ENCODE results near the gene PRSS8.

PRSS8 gene

GRCh38 chr16:31099860-31100638 is 35.5 kb downstream of the PRSS8 start:
- no peak for DNase-seq

GRCh38 chr16:31094424-31095120 is 41.0 kb downstream of the PRSS8 start, which contains the start of gene VKORC1:
TSS of gene VKORC1 (minus strand) at chr16:31094797. CDS start at chr16:31094729, 68 bp downstream.
- peak; percentile 96 for DNase-seq

- no peak for DNase-seq
These were observed 41.5 kb downstream of the PRSS8 start for GRCh38 chr16:31094088-31094423.

DNA sequence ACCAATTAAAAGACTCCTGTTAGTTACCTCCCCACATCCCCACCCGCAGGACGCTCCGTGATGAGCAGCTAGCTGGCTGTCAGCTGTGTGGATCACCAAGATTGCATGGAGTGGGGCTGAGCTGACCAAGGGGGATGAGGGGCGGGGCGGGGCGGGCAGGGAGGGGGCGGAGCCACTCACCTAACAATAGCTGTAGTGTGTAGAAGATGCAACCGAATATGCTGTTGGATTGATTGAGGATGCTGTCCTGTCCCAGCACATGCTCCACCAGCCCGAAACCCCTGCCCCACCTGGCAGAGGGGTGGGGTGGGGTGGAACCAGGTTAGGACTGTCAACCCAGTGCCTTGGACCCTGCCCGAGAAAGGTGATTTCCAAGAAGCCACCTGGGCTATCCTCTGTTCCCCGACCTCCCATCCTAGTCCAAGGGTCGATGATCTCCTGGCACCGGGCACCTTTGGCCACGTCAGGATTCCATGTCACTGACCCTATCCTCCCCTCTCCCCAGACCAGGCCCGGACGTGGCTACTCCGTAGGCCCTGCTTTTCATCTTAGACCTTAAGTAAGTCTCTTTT is 42.3 kb downstream of the PRSS8 start:
- no peak for DNase-seq

GRCh38 chr16:31092330-31092729 is 43.2 kb downstream of the PRSS8 start:
- DNase-seq = no peak

DNA sequence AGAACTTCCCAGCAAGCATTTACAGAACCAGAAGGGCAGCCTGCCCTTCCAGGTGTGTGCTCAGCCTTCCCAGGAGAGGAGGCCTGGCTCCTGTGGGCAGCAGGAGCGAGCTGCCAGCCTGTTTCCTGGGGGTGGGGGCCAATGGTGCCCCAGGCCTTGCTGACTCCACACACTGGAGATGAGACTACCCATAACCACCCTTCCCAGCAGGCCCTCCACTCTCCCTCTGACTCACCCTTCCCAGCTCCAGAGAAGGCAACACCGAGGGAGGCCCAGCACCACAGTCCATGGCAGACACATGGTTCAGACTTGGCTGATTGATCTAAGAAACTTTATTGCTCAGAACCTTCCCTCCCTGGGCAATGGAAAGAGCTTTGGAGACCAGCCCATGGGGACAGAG is 45.0 kb downstream of the PRSS8 start:
- DNase-seq = no peak

- DNase-seq = no peak
These were observed 46.3 kb downstream of the PRSS8 start for GRCh38 chr16:31089199-31089598.

DNA sequence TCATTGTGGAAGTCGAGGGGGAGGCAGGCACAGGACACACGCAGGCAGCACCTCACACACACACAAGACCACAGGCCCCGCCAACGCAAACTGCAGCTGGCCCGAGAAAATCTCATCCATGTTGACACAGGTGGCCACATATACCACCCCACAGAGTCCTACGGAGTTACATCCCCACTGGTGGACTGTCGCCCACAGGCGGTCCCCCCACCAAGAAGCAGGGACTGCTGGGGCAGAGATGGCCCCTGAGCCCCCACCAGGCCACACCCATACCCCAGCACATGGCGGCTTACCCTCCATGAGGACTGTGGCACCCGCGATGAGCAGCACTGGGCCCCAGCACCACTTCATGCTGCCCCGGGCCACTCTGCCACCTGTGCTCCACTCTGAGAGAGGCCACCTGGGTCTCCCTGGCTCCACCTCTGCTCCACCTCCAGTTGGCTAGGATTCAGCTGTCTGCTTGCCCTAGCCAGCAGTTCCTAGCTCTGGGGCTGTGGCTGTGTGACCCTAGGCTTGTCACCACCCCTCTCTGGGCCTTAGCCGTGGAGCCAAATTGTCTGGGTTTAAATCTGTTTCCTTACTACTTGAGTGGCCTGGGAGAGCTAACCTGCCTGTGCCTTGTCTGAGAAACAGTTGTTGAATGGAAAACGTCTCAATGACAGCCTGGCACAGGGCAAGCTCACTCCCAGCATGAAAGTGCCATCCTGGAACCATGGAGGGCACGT is 46.9 kb downstream of the PRSS8 start, which contains the start of gene PRSS53:
Gene PRSS53, minus strand, starts transcription at position 485 of the 725 bp plus-strand sequence. Its CDS starts 134 bp downstream, at position 351.
- DNase-seq = no peak

GRCh38 chr16:31087971-31088370 is 47.6 kb downstream of the PRSS8 start:
- DNase-seq = no peak

- DNase-seq = no peak
These were observed 48.0 kb downstream of the PRSS8 start for GRCh38 chr16:31087481-31087880.

GRCh38 chr16:31086629-31086906 is 49.0 kb downstream of the PRSS8 start:
- no peak for DNase-seq

GRCh38 chr16:31085873-31086628 is 49.5 kb downstream of the PRSS8 start:
- DNase-seq = no peak

DNA sequence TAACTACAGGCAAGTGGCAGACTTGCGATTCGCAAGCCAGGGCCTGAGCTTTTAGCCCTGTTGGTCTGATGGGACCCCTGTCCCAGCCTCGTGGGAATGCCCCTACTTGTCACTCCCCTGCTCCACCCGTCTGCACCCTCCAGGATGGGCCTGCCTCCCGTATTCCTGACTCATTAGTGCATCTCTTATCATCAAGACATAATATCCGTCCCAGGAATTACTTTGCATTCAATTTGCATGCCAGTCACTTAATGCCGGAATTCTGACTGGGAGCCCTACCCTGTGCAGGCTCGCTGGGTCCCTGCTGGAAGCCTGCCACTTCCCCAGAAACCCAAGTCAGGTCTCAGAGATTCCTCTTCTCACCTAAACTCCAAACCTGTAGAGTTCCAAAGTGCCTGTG is 50.1 kb downstream of the PRSS8 start:
- DNase-seq = no peak

GRCh38 chr16:31084584-31085302 is 50.8 kb downstream of the PRSS8 start:
- DNase-seq = no peak

DNA sequence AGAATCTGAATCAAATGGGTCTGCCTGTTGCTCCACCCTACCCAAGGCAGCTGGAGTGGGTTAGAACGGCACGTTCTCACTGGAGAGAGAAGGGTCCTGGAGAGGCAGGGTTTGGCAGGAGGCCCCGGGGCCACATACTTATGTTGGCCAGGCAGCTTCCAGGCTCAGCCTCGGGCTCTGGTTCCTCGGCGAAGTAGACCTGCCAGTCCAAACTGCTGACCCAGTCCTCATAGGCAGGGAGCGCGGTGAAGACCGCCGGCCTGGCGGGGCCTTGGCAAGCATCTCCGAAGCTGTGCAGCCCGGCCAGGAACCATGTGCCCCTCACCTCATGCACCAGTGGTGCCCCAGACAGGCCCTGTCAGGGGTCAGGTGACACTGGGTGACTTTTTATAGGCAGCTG is 51.5 kb downstream of the PRSS8 start:
- no peak for DNase-seq

DNA sequence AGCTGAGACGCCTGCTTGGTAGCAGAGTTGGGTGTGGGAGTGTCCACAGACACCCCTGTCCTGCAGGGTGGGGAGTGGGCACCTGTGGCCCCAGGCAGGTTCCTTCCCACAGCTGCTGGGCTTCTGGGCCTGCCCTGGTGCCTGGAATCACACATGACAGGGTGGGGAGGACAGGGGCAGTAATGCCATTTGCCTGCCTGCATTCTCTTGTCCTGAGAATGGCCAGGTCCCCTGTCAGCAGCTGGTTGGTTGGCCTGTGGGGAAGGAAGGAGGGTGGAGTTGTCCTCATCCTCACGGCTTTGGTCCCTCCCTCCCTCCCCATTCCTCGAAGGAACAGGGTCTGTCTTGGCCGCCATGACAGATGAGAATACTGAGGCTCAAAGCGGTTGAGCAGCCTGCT is 52.0 kb downstream of the PRSS8 start:
- no peak for DNase-seq

GRCh38 chr16:31083081-31083480 is 52.4 kb downstream of the PRSS8 start:
- no peak for DNase-seq

GRCh38 chr16:31082368-31083045 is 53.0 kb downstream of the PRSS8 start:
- no peak for DNase-seq

All from activated CD4-positive, alpha-beta T cell treated with anti-CD3 and anti-CD28 coated beads, Interleukin-2, amount 50 U/mL, for 16 hours (primary cell).